DOHH2 (cell line): Measurements from ENCODE around the gene GATA5.

ENCODE experiments used
- CTCF ChIP-seq: fragments of 200-600 bp; sonication (generic); IDR thresholded peaks from one replicate; pipeline ENCODE4 v1.5.1; 2014; ENCODE audit warnings: antibody characterized with exemption, mild to moderate bottlenecking, low read depth, low read length; ENCODE audit not compliant: poor library complexity, severe bottlenecking
- EZH2phosphoT487 ChIP-seq: fragments of 200-600 bp; sonication (generic); IDR thresholded peaks from 2 replicates; pipeline ENCODE4 v1.6.1; 2017; ENCODE audit warnings: borderline replicate concordance, mild to moderate bottlenecking, antibody characterized with exemption, low read length, moderate library complexity, mixed read lengths

GRCh38 chr20:62428396-62429295 is 47.1 kb downstream of the GATA5 start:
- TF ChIP-seq CTCF (no peak), EZH2phosphoT487 (no peak)
